Panc1 (cell line): ENCODE results near the gene NCAPH2. TPM values are rescaled to one million over a fixed set of nuclear protein-coding genes. Genes with fewer than 3 reads are reported as not detected.

Experiments
- ATAC-seq: fragments of 200-7000 bp; cut with Tn5 transposase; 2 replicates; pipeline ENCODE4 v1.9.1; 2020; ENCODE audit warnings: mild to moderate bottlenecking, moderate library complexity
- BruUV-seq: library from RNA; stranded (reverse); fragments of 400-500 nt; replicated peaks from 2 replicates; lab custom pipeline; 2021; lab: Mats Ljungman, UMichigan
- CTCF ChIA-PET: fragments of 300-600 bp; sonication (Branson Sonifier 250); formaldehyde crosslinking; loops from one replicate; lab custom pipeline; 2022; ENCODE audit warnings: antibody characterized with exemption; lab: Charles Lee
- POLR2A ChIA-PET: fragments of 300-600 bp; sonication (Branson Sonifier 250); formaldehyde crosslinking; loops from one replicate; lab custom pipeline; 2022; ENCODE audit warnings: antibody characterized with exemption; lab: Charles Lee
- DNase-seq: peaks from one replicate; pipeline ENCODE4 v3.0.0-alpha.2; 2010; ENCODE audit warnings: low read depth, low spot score
- H3K27ac ChIP-seq: 2 replicates; pipeline ENCODE4 v1.5.1; 2011; ENCODE audit warnings: mild to moderate bottlenecking, low read length, inconsistent platforms
- H3K27me3 ChIP-seq: fragments of 200-500 bp; sonication (Bioruptor generic); 2 replicates; pipeline ENCODE4 v1.6.0; 2014; ENCODE audit warnings: low read length, inconsistent platforms; ENCODE audit not compliant: control insufficient read depth, insufficient read depth
- H3K36me3 ChIP-seq: fragments of 200-500 bp; sonication (Bioruptor generic); 2 replicates; pipeline ENCODE4 v1.5.1; 2014; ENCODE audit warnings: inconsistent platforms, mild to moderate bottlenecking, low read length, moderate library complexity; ENCODE audit not compliant: control insufficient read depth, insufficient read depth
- H3K4me1 ChIP-seq: 2 replicates; pipeline ENCODE4 v1.5.1; 2011; ENCODE audit warnings: inconsistent platforms, mild to moderate bottlenecking, low read length, moderate library complexity; ENCODE audit not compliant: control insufficient read depth, insufficient read depth
- H3K4me3 ChIP-seq, 2 experiments: 2 replicates each; pipeline ENCODE4 v1.5.1; 2011 to 2012; ENCODE audit warnings: low read depth in 2 of 2, low read length in 2 of 2, mild to moderate bottlenecking in 2 of 2, inconsistent platforms in 1 of 2, moderate library complexity in 1 of 2
- H3K9me3 ChIP-seq: fragments of 200-500 bp; sonication (Bioruptor generic); 2 replicates; pipeline ENCODE4 v1.5.1; 2014; ENCODE audit warnings: low read depth, mild to moderate bottlenecking, inconsistent platforms, low read length, moderate library complexity; ENCODE audit not compliant: control insufficient read depth, insufficient read depth
- POLR2AphosphoS5 ChIP-seq: IDR thresholded peaks from 2 replicates; pipeline ENCODE4 v1.6.1; 2012; ENCODE audit warnings: mild to moderate bottlenecking, low read depth, low read length, moderate library complexity
- SIN3A ChIP-seq: IDR thresholded peaks from 2 replicates; pipeline ENCODE4 v1.6.1; 2012; ENCODE audit warnings: low read depth, mild to moderate bottlenecking, low read length, moderate library complexity, borderline replicate concordance; ENCODE audit not compliant: insufficient read depth
- TCF7L2 ChIP-seq: IDR thresholded peaks from 2 replicates; pipeline ENCODE4 v1.6.1; 2011; ENCODE audit warnings: mild to moderate bottlenecking, low read depth, low read length, inconsistent platforms
- in situ Hi-C: cut with HindIII; loops from 2 replicates; pipeline ENCODE4 v1.10.0; 2016; ENCODE audit warnings: low sequenced_read_pairs, low pct_unique_long_range_greater_than_20kb
- intact Hi-C: fragments of 100-400 bp; cut with micrococcal nuclease; formaldehyde crosslinking; loops from one replicate; pipeline ENCODE4 v1.10.0; 2022; ENCODE audit not compliant: unreplicated experiment
- total RNA-seq: library from RNA; stranded (reverse); gene quantifications from one replicate; pipeline ENCODE4 v1.2.1, GENCODE V29; 2021; ENCODE audit not compliant: unreplicated experiment
- TF ChIP-seq, protein P1 (sequence below), 2 experiments: IDR thresholded peaks; 2 replicates each; pipeline ENCODE4 v1.6.1; 2011 to 2012; ENCODE audit warnings: low read depth in 2 of 2, control low read depth in 1 of 2, low read length in 1 of 2, mild to moderate bottlenecking in 1 of 2, moderate library complexity in 1 of 2; ENCODE audit not compliant: insufficient read depth in 1 of 2
- TF ChIP-seq, protein P2 (sequence below): fragments of 450-650 bp; IDR thresholded peaks from 2 replicates; pipeline ENCODE4 v1.5.1; 2017; ENCODE audit warnings: mild to moderate bottlenecking

Gene NCAPH2
- total RNA-seq, 1 experiment from 2014 or later, result 55.6 TPM

DNA sequence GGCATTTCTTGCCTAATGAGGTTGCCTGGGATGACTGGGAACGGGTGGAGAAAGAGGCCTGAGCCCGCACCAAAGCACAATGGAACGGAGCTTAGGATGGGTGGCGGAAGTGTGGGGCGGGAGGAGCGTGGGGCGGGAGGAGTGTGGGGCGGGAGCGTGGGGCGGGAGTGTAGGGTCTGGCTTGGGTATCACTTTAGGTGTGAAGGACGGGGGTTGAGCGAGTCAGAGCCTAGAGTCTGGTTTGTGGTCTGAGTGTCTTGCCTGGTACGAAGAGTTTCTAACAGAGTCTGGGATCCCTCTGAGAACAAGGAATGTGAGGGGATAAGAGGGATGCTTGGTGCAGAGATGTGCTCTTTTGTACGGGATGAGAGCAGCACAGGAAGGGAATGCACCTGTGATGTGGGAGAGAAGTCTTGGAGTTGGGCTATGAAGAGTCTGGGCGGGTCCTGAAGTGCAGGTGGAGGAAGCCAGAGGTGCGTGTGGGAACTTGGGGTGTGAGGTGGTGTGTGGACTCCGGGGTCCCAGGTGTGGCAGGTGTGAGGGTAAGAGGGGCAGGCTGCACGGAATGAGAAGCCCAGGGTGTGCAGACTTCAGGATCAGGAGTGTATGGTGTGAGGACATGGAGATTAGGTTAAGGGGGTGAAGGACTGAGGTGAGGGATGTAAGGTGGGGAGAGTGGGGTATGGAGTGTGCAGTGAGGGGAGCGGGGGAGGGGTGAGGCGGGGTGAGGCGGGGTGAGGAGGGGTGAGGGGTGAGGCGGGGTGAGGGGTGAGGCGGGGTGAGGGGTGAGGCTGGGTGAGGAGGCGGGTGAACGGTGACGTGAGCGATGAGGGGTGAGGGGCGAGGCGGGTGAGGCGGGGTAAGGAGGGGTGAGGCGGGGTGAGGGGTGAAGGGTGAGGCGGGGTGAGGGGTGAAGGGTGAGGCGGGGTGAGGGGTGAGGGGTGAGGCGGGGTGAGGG is 53.7 kb downstream of the NCAPH2 start:
- Histone ChIP-seq H3K4me1 (0 out of 2 replicates have a peak, but pooled peaks cover 4% of the 10 kb centered on the region), H3K27ac (no peak overlapping the region), H3K9me3 (no peaks in the 10 kb centered on the region), H3K27me3 (no peaks in the 10 kb centered on the region), H3K36me3 (no peaks in the 10 kb centered on the region), H3K4me3 (no peak overlapping the region)
- no TSS peak for BruUV-seq
- intact Hi-C loops, result no loop called here
- in situ Hi-C loops, result no loop called here
- no peak for DNase-seq
- no peak for ATAC-seq
- no peak for TF ChIP-seq SIN3A
- no peak for TF ChIP-seq TCF7L2
- TF ChIP-seq, protein P1, sequence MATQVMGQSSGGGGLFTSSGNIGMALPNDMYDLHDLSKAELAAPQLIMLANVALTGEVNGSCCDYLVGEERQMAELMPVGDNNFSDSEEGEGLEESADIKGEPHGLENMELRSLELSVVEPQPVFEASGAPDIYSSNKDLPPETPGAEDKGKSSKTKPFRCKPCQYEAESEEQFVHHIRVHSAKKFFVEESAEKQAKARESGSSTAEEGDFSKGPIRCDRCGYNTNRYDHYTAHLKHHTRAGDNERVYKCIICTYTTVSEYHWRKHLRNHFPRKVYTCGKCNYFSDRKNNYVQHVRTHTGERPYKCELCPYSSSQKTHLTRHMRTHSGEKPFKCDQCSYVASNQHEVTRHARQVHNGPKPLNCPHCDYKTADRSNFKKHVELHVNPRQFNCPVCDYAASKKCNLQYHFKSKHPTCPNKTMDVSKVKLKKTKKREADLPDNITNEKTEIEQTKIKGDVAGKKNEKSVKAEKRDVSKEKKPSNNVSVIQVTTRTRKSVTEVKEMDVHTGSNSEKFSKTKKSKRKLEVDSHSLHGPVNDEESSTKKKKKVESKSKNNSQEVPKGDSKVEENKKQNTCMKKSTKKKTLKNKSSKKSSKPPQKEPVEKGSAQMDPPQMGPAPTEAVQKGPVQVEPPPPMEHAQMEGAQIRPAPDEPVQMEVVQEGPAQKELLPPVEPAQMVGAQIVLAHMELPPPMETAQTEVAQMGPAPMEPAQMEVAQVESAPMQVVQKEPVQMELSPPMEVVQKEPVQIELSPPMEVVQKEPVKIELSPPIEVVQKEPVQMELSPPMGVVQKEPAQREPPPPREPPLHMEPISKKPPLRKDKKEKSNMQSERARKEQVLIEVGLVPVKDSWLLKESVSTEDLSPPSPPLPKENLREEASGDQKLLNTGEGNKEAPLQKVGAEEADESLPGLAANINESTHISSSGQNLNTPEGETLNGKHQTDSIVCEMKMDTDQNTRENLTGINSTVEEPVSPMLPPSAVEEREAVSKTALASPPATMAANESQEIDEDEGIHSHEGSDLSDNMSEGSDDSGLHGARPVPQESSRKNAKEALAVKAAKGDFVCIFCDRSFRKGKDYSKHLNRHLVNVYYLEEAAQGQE (IDR thresholded peaks at IDR 0.05; ENCODE audit: insufficient read depth in 1 of 2, low read depth in 2 of 2, low read length in 1 of 2), result no peak
- no peak for TF ChIP-seq POLR2AphosphoS5
- TF ChIP-seq, protein P2, sequence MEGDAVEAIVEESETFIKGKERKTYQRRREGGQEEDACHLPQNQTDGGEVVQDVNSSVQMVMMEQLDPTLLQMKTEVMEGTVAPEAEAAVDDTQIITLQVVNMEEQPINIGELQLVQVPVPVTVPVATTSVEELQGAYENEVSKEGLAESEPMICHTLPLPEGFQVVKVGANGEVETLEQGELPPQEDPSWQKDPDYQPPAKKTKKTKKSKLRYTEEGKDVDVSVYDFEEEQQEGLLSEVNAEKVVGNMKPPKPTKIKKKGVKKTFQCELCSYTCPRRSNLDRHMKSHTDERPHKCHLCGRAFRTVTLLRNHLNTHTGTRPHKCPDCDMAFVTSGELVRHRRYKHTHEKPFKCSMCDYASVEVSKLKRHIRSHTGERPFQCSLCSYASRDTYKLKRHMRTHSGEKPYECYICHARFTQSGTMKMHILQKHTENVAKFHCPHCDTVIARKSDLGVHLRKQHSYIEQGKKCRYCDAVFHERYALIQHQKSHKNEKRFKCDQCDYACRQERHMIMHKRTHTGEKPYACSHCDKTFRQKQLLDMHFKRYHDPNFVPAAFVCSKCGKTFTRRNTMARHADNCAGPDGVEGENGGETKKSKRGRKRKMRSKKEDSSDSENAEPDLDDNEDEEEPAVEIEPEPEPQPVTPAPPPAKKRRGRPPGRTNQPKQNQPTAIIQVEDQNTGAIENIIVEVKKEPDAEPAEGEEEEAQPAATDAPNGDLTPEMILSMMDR, result no peak
- ChIA-PET POLR2A (interaction anchor here (0.5 kb wide), 1 partner anchor 53 kb away, joined by 5 read pairs; no protein-coding TSS in a partner anchor), CTCF (no interaction called here)

DNA sequence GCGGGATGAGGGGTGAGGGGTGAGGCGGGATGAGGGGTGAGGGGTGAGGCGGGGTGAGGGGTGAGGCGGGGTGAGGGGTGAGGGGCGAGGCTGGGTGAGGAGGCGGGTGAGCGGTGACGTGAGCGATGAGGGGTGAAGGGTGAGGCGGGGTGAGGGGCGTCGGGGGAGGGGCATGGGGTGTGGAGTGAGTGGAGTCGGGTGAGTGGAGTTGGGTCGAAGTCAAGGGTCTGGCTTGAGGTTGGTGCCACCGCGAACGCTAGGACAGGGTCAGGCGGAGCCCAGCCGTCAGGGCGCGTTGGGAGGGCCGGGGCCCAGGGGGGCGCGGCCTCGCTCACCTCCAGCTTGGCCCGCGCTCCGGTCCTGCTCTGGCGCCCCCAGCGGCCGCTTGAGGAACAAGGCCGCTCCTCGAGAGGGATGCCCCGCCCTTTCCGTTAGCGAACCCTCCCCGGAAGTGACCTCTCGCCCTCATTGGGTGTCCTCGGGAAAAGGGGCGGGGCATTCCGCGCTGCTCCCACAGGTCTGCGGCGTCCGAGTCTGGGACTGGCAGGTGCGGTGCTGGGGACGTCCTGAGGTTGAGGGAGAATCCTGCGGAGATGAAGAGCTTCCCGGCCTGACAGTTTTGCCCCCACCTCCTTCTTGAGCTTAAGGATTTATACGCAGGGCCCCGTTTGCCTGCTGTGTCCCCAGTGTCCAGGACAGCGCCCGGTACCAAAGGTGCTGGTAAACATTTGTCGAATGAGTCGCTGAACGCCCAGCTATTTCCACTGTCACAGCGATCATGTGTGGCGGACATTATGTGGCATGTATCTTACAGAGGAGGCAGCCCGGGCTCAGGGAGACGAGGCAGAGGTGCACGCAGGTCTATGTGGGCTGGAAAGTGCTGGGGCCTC is 54.7 kb downstream of the NCAPH2 start, which contains the start of gene SYCE3:
TSS of gene SYCE3 (minus strand) at position 397 of the 890 bp plus-strand sequence. CDS start 6,514 bp downstream, outside the sequence.
- Histone ChIP-seq H3K4me3 (peak within 1 kb of the TSS; percentile 67 to 82), H3K27ac (peak within 1 kb of the TSS; percentile 66; the same call in 1 of the 2 replicates), H3K27me3 (no peaks in the 10 kb centered on the region), H3K36me3 (no peaks in the 10 kb centered on the region), H3K4me1 (0 out of 2 replicates have a peak, but pooled peaks cover 4% of the 10 kb centered on the region), H3K9me3 (no peaks in the 10 kb centered on the region)
- DNase-seq (peak; percentile 66), ATAC-seq (peak; percentile 98)
- BruUV-seq, result TSS peak; percentile 94
- in situ Hi-C loops (no loop called here), intact Hi-C loops (no loop called here)
- ChIA-PET CTCF (interaction anchor here (0.6 to 0.9 kb wide), 4 partner anchors 13 to 66 kb away, joined by 3 to 5 read pairs (median 3); partner anchors contain the start of gene ARSA), POLR2A (no interaction called here)
- TF ChIP-seq, protein P2, result peak; percentile 92
- TF ChIP-seq SIN3A (no peak), POLR2AphosphoS5 (peak; percentile 54)
- TF ChIP-seq, protein P1 (IDR thresholded peaks at IDR 0.05; ENCODE audit: insufficient read depth in 1 of 2, low read depth in 2 of 2, low read length in 1 of 2), result no peak
